ENCODE results near the gene VGLL3. TPM values are rescaled to one million over a fixed set of nuclear protein-coding genes. Genes with fewer than 3 reads are reported as not detected.

Gene VGLL3
- total and polyA plus RNA-seq, 2 donors from 2014 or later, result 0.30 to 4.2 TPM

- no peaks in the 10 kb centered on the region for H3K9me3 ChIP-seq (ENCODE audit: control insufficient read depth in 2 of 3, insufficient read depth in 1 of 3, low read length in 3 of 3)
- TF ChIP-seq, protein P1, sequence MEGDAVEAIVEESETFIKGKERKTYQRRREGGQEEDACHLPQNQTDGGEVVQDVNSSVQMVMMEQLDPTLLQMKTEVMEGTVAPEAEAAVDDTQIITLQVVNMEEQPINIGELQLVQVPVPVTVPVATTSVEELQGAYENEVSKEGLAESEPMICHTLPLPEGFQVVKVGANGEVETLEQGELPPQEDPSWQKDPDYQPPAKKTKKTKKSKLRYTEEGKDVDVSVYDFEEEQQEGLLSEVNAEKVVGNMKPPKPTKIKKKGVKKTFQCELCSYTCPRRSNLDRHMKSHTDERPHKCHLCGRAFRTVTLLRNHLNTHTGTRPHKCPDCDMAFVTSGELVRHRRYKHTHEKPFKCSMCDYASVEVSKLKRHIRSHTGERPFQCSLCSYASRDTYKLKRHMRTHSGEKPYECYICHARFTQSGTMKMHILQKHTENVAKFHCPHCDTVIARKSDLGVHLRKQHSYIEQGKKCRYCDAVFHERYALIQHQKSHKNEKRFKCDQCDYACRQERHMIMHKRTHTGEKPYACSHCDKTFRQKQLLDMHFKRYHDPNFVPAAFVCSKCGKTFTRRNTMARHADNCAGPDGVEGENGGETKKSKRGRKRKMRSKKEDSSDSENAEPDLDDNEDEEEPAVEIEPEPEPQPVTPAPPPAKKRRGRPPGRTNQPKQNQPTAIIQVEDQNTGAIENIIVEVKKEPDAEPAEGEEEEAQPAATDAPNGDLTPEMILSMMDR (IDR thresholded peaks at IDR 0.05; ENCODE audit: borderline replicate concordance, extremely low read depth, insufficient read depth), result no peak
- no peaks in the 10 kb centered on the region for H3K27me3 ChIP-seq (ENCODE audit: control insufficient read depth, insufficient read depth, low read length)
- H3K9ac ChIP-seq (ENCODE audit: low read length in 3 of 3), result no peak overlapping the region
- no peak overlapping the region for H3K27ac ChIP-seq (ENCODE audit: low read depth in 2 of 2, low read length in 2 of 2)
- DNase-seq (no peak), FAIRE-seq (no peak)
- H3K4me3 ChIP-seq (ENCODE audit: low read length in 3 of 3), result no peak overlapping the region
- intact Hi-C loops (cut with DNase I), result no loop called here
- H3K4me1 ChIP-seq (ENCODE audit: control insufficient read depth in 2 of 3, insufficient read depth in 2 of 3, low read depth in 1 of 3, low read length in 3 of 3), result no peaks in the 10 kb centered on the region
- no peaks in the 10 kb centered on the region for H3K36me3 ChIP-seq (ENCODE audit: control insufficient read depth in 2 of 3, insufficient read depth in 3 of 3, low read length in 3 of 3)
Measured at GRCh38 chr3:87009271-87009670, 18.3 kb upstream of the VGLL3 start.

DNA sequence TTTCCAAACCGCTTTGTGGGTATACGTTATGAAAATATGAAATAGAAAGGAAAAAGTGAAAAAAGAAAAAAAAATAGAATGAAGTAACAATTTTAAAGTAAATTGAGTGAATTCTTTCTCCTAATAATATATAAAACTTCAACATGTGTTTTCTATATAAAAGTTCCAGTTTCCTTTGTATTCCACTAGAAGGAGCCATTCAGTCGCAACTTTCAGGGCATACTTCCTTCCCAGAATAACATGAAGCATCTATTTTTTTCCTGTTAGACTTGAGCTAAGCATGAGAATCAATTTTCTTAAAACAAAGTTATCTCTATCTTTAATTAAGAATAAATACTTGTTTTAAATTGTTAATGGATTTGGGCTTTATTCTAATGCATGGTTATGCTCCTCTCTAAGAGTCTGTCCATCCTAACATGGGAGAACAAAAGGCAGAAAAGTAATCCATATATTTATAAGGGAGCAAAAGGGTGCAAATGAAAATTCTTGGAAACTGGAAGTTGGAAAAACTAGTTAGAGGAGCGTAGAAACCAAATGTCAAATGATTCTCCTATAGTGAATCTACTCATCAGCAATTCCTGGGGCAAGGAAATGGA lies 16.0 kb upstream of the VGLL3 start:
- Histone ChIP-seq H3K27ac (ENCODE audit: low read depth in 2 of 2, low read length in 2 of 2) (no peak overlapping the region), H3K36me3 (ENCODE audit: control insufficient read depth in 2 of 3, insufficient read depth in 3 of 3, low read length in 3 of 3) (no peaks in the 10 kb centered on the region), H3K9ac (ENCODE audit: low read length in 3 of 3) (no peak overlapping the region), H3K9me3 (ENCODE audit: control insufficient read depth in 2 of 3, insufficient read depth in 1 of 3, low read length in 3 of 3) (no peaks in the 10 kb centered on the region), H3K27me3 (ENCODE audit: control insufficient read depth, insufficient read depth, low read length) (no peaks in the 10 kb centered on the region), H3K4me3 (ENCODE audit: low read length in 3 of 3) (no peak overlapping the region), H3K4me1 (ENCODE audit: control insufficient read depth in 2 of 3, insufficient read depth in 2 of 3, low read depth in 1 of 3, low read length in 3 of 3) (no peaks in the 10 kb centered on the region)
- DNase-seq, result no peak
- intact Hi-C loops (cut with DNase I), result no loop called here
- TF ChIP-seq, protein P1 (IDR thresholded peaks at IDR 0.05; ENCODE audit: borderline replicate concordance, extremely low read depth, insufficient read depth), result no peak
- no peak for FAIRE-seq

- Histone ChIP-seq H3K9ac (ENCODE audit: low read length in 3 of 3) (no peak overlapping the region), H3K4me1 (ENCODE audit: control insufficient read depth in 2 of 3, insufficient read depth in 2 of 3, low read depth in 1 of 3, low read length in 3 of 3) (no peaks in the 10 kb centered on the region), H3K27ac (ENCODE audit: low read depth in 2 of 2, low read length in 2 of 2) (no peak overlapping the region), H3K9me3 (ENCODE audit: control insufficient read depth in 2 of 3, insufficient read depth in 1 of 3, low read length in 3 of 3) (no peaks in the 10 kb centered on the region), H3K36me3 (ENCODE audit: control insufficient read depth in 2 of 3, insufficient read depth in 3 of 3, low read length in 3 of 3) (no peaks in the 10 kb centered on the region), H3K27me3 (ENCODE audit: control insufficient read depth, insufficient read depth, low read length) (no peaks in the 10 kb centered on the region), H3K4me3 (ENCODE audit: low read length in 3 of 3) (no peak overlapping the region)
- TF ChIP-seq, protein P1 (IDR thresholded peaks at IDR 0.05; ENCODE audit: borderline replicate concordance, extremely low read depth, insufficient read depth), result no peak
- FAIRE-seq (no peak), DNase-seq (no peak)
- intact Hi-C loops (cut with DNase I), result no loop called here
Measured at GRCh38 chr3:87004883-87005282, 13.9 kb upstream of the VGLL3 start.

- intact Hi-C loops (cut with DNase I), result no loop called here
- no peaks in the 10 kb centered on the region for H3K36me3 ChIP-seq (ENCODE audit: control insufficient read depth in 2 of 3, insufficient read depth in 3 of 3, low read length in 3 of 3)
- TF ChIP-seq, protein P1 (IDR thresholded peaks at IDR 0.05; ENCODE audit: borderline replicate concordance, extremely low read depth, insufficient read depth), result no peak
- no peak overlapping the region for H3K9ac ChIP-seq (ENCODE audit: low read length in 3 of 3)
- no peak for FAIRE-seq
- H3K4me1 ChIP-seq (ENCODE audit: control insufficient read depth in 2 of 3, insufficient read depth in 2 of 3, low read depth in 1 of 3, low read length in 3 of 3), result no peaks in the 10 kb centered on the region
- H3K27ac ChIP-seq (ENCODE audit: low read depth in 2 of 2, low read length in 2 of 2), result no peak overlapping the region
- H3K27me3 ChIP-seq (ENCODE audit: control insufficient read depth, insufficient read depth, low read length), result no peaks in the 10 kb centered on the region
- no peak overlapping the region for H3K4me3 ChIP-seq (ENCODE audit: low read length in 3 of 3)
- DNase-seq, result peak in 2 of 5 donors; percentile 6 to 13
- H3K9me3 ChIP-seq (ENCODE audit: control insufficient read depth in 2 of 3, insufficient read depth in 1 of 3, low read length in 3 of 3), result no peaks in the 10 kb centered on the region
Measured at GRCh38 chr3:87002346-87002745, 11.4 kb upstream of the VGLL3 start.
